Measurements from ENCODE around the gene EFCAB5.
"Not testable (repeated sequence)": the region's sequence is repeated elsewhere in the genome, so short reads cannot be mapped to it uniquely, and the experiment has no call there.

Gene EFCAB5

GRCh38 chr17:30116345-30116660, 174.9 kb downstream of the EFCAB5 start:
- peak overlapping the region; percentile 71 for H3K4me3 ChIP-seq (replicated peaks; ENCODE audit: low read depth, low read length)
- no peak for DNase-seq (ENCODE audit: low read depth)
- TF ChIP-seq, protein P1, sequence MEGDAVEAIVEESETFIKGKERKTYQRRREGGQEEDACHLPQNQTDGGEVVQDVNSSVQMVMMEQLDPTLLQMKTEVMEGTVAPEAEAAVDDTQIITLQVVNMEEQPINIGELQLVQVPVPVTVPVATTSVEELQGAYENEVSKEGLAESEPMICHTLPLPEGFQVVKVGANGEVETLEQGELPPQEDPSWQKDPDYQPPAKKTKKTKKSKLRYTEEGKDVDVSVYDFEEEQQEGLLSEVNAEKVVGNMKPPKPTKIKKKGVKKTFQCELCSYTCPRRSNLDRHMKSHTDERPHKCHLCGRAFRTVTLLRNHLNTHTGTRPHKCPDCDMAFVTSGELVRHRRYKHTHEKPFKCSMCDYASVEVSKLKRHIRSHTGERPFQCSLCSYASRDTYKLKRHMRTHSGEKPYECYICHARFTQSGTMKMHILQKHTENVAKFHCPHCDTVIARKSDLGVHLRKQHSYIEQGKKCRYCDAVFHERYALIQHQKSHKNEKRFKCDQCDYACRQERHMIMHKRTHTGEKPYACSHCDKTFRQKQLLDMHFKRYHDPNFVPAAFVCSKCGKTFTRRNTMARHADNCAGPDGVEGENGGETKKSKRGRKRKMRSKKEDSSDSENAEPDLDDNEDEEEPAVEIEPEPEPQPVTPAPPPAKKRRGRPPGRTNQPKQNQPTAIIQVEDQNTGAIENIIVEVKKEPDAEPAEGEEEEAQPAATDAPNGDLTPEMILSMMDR (IDR thresholded peaks at IDR 0.05; ENCODE audit: low read length, missing control alignments) = no peak

DNA sequence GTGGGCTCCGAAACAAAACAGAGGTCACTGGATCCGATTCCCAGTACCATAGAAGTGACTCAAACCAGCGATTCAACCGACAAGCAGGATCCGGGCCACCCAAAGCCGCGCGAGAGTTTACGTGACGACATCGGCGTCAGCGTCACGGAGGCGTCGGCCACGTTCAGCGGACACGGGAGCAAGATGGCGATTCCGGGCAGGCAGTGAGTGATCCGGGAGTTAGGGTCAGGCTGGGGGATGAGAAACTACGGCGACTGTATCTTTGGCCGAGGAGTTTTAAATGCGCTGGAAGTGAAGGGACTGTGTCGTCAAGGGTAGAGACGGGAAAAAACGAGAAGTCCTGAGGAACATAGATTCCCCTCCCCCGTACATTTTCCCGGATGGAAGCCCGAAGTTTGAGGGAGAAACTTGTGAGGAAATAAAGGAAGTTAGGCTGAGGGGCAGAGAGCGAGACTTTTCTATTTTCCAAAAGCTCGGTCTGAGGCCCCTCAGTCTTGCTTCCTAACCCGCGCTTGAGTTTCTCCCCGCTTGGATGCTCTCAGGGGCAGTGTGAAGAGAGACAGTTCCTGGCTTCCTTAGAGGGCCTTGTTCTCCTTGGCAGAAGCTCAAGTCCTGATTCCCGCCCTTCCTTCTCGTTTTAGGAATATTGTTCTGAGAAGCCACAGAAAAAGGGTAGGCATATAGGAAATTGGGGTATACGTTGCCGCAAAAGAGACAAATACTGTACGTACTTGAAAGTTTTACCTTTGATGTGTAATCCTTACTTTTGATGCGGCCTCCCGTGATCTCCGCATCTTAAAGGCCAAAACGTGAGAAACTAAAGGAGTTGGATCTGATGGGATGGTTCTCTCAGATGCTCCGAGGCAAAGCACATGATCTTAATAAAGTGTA, 175.5 kb downstream of the EFCAB5 start, which contains the start of gene NSRP1:
TSS of gene NSRP1 (plus strand) at position 156 of the 891 bp plus-strand sequence. CDS start at position 184, 28 bp downstream.
- DNase-seq (ENCODE audit: low read depth) = peak; percentile 97
- TF ChIP-seq, protein P1 (IDR thresholded peaks at IDR 0.05; ENCODE audit: low read length, missing control alignments) = no peak
- peak within 1 kb of the TSS; percentile 71 for H3K4me3 ChIP-seq (replicated peaks; ENCODE audit: low read depth, low read length)

GRCh38 chr17:30117675-30118081, 176.2 kb downstream of the EFCAB5 start:
- peak; percentile 36 for DNase-seq (ENCODE audit: low read depth)
- TF ChIP-seq, protein P1 (IDR thresholded peaks at IDR 0.05; ENCODE audit: low read length, missing control alignments) = no peak
- H3K4me3 ChIP-seq (replicated peaks; ENCODE audit: low read depth, low read length) = peak overlapping the region; percentile 71

GRCh38 chr17:30118635-30119034, 177.2 kb downstream of the EFCAB5 start:
- DNase-seq (ENCODE audit: low read depth); H3K4me3 ChIP-seq (replicated peaks; ENCODE audit: low read depth, low read length): not testable (repeated sequence)

- H3K4me3 ChIP-seq (replicated peaks; ENCODE audit: low read depth, low read length) = no peak overlapping the region
- TF ChIP-seq, protein P1 (IDR thresholded peaks at IDR 0.05; ENCODE audit: low read length, missing control alignments) = no peak
- no peak for DNase-seq (ENCODE audit: low read depth)
Observed at GRCh38 chr17:30124273-30124796, 182.9 kb downstream of the EFCAB5 start.

DNA sequence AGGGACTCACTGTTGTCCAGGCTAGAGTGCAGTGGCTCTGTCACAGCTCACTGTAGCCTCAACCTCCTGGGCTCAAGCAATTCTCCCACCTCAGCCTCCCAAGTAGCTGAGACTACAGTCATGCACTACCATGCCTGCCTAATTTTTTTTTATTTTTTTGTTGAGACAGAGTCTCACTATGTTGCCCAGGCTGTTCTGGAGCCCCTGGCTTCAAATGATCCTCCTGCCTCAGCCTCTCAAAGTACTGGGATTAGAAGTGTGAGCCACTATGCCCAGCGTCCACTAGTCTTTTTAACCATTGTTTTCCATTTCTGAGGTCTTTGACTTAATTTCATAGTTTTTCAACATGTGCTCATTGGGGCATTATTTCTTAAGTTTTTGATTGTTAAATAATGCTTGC, 188.7 kb downstream of the EFCAB5 start:
- TF ChIP-seq, protein P1 (IDR thresholded peaks at IDR 0.05; ENCODE audit: low read length, missing control alignments) = no peak
- DNase-seq (ENCODE audit: low read depth) = no peak
- no peak overlapping the region for H3K4me3 ChIP-seq (replicated peaks; ENCODE audit: low read depth, low read length)

- no peak for DNase-seq (ENCODE audit: low read depth)
- H3K4me3 ChIP-seq (replicated peaks; ENCODE audit: low read depth, low read length) = no peak overlapping the region
- TF ChIP-seq, protein P1 (IDR thresholded peaks at IDR 0.05; ENCODE audit: low read length, missing control alignments) = no peak
Observed at GRCh38 chr17:30132615-30133014, 191.2 kb downstream of the EFCAB5 start.
